Astrocyte (in vitro differentiated cells and primary cell): ENCODE measurements around the gene FER.

Experiments
- CTCF ChIP-seq: IDR thresholded peaks from 2 replicates; pipeline ENCODE4 v1.5.1; 2011; ENCODE audit warnings: low read depth, mild to moderate bottlenecking, inconsistent platforms, low read length, moderate library complexity; ENCODE audit not compliant: insufficient read depth
- EZH2 ChIP-seq: IDR thresholded peaks from 2 replicates; pipeline ENCODE4 v1.6.1; 2012; ENCODE audit warnings: mild to moderate bottlenecking, low read length, inconsistent platforms; ENCODE audit not compliant: insufficient read depth

- TF ChIP-seq CTCF (no peak), EZH2 (no peak)
Observed at GRCh38 chr5:108715408-108715807, 32.3 kb upstream of the FER start.
